Measurements from ENCODE around the gene NRIP1.

Gene NRIP1

GRCh38 chr21:15054606-15055239 lies 10.1 kb downstream of the NRIP1 start:
- no peak for DNase-seq (ENCODE audit: low read depth)
- H3K4me3 ChIP-seq (ENCODE audit: low read length) = no peak overlapping the region
- no peak for TF ChIP-seq CTCF (IDR thresholded peaks at IDR 0.05; ENCODE audit: insufficient read depth, low read depth, low read length, missing control alignments)

GRCh38 chr21:15054089-15054488 lies 10.7 kb downstream of the NRIP1 start:
- H3K4me3 ChIP-seq (ENCODE audit: low read length) = no peak overlapping the region
- DNase-seq (ENCODE audit: low read depth) = no peak
- no peak for TF ChIP-seq CTCF (IDR thresholded peaks at IDR 0.05; ENCODE audit: insufficient read depth, low read depth, low read length, missing control alignments)

- H3K4me3 ChIP-seq (ENCODE audit: low read length) = no peak overlapping the region
- TF ChIP-seq CTCF (IDR thresholded peaks at IDR 0.05; ENCODE audit: insufficient read depth, low read depth, low read length, missing control alignments) = no peak
Measured at GRCh38 chr21:15053500-15053899, 11.3 kb downstream of the NRIP1 start.

GRCh38 chr21:15052459-15052763 lies 12.4 kb downstream of the NRIP1 start:
- H3K4me3 ChIP-seq (ENCODE audit: low read length) = no peak overlapping the region
- DNase-seq (ENCODE audit: low read depth) = no peak
- no peak for TF ChIP-seq CTCF (IDR thresholded peaks at IDR 0.05; ENCODE audit: insufficient read depth, low read depth, low read length, missing control alignments)

More at GRCh38 chr21:15053500-15053899, 11.3 kb downstream of the NRIP1 start:
- DNase-seq (ENCODE audit: low read depth) = no peak

GRCh38 chr21:15051644-15052458 lies 12.9 kb downstream of the NRIP1 start:
- no peak for TF ChIP-seq CTCF (IDR thresholded peaks at IDR 0.05; ENCODE audit: insufficient read depth, low read depth, low read length, missing control alignments)
- DNase-seq (ENCODE audit: low read depth) = no peak
- H3K4me3 ChIP-seq (ENCODE audit: low read length) = no peak overlapping the region

- no peak for DNase-seq (ENCODE audit: low read depth)
- no peak overlapping the region for H3K4me3 ChIP-seq (ENCODE audit: low read length)
- no peak for TF ChIP-seq CTCF (IDR thresholded peaks at IDR 0.05; ENCODE audit: insufficient read depth, low read depth, low read length, missing control alignments)
Measured at GRCh38 chr21:15050568-15051377, 14.0 kb downstream of the NRIP1 start.
